HepG2 (cell line): ENCODE measurements around the gene NCAPG. TPM values are rescaled to one million over a fixed set of nuclear protein-coding genes. Genes with fewer than 3 reads are reported as not detected.

Experiments used
- ARNT ChIP-seq: fragments of 450-650 bp; IDR thresholded peaks from 2 replicates; pipeline ENCODE4 v1.6.1; 2017
- BRF2 ChIP-seq: sonication (generic); formaldehyde crosslinking; IDR thresholded peaks from 2 replicates; pipeline ENCODE4 v1.8.1; 2022; ENCODE audit warnings: mild to moderate bottlenecking, missing genetic modification reagents
- CEBPB ChIP-seq: IDR thresholded peaks from 2 replicates; pipeline ENCODE4 v1.6.1; 2011; ENCODE audit warnings: low read depth, low read length, improper control_type of control experiment, borderline replicate concordance
- DR1 ChIP-seq: sonication (generic); formaldehyde crosslinking; IDR thresholded peaks from 2 replicates; pipeline ENCODE4 v1.8.0; 2021; ENCODE audit warnings: mild to moderate bottlenecking, missing genetic modification reagents, inconsistent platforms
- ERF ChIP-seq: IDR thresholded peaks from 2 replicates; pipeline ENCODE4 v1.6.1; 2018; ENCODE audit warnings: missing biosample characterization, missing genetic modification reagents
- GABPA ChIP-seq, 2 experiments: IDR thresholded peaks; 2 replicates each; pipeline ENCODE4 v1.6.1; 2011 to 2016; ENCODE audit warnings: low read depth in 2 of 2, low read length in 1 of 2, missing biosample characterization in 1 of 2, missing genetic modification characterization in 1 of 2
- GRHL1 ChIP-seq: sonication (generic); formaldehyde crosslinking; conservative IDR thresholded peaks from 2 replicates; pipeline ENCODE4 v1.8.0; 2022; ENCODE audit warnings: missing genetic modification reagents
- HNRNPLL ChIP-seq: fragments of 200-400 bp; formaldehyde crosslinking; IDR thresholded peaks from 2 replicates; pipeline ENCODE4 v1.6.1; 2017; ENCODE audit warnings: mild to moderate bottlenecking, low read depth, low read length; ENCODE audit not compliant: poor library complexity, severe bottlenecking
- KLF13 ChIP-seq: sonication (generic); formaldehyde crosslinking; IDR thresholded peaks from 2 replicates; pipeline ENCODE4 v1.4.0; 2020; ENCODE audit warnings: mild to moderate bottlenecking, missing genetic modification reagents
- MYC ChIP-seq: sonication (generic); formaldehyde crosslinking; IDR thresholded peaks from 2 replicates; pipeline ENCODE4 v1.9.0; 2021; ENCODE audit warnings: missing genetic modification reagents, borderline replicate concordance
- NFRKB ChIP-seq: fragments of 450-650 bp; IDR thresholded peaks from 2 replicates; pipeline ENCODE4 v1.6.1; 2017
- ZBTB46 ChIP-seq: sonication (generic); formaldehyde crosslinking; IDR thresholded peaks from 2 replicates; pipeline ENCODE4 v1.4.0; 2020; ENCODE audit warnings: mild to moderate bottlenecking, missing genetic modification reagents, borderline replicate concordance
- ZNF234 ChIP-seq: sonication (generic); formaldehyde crosslinking; conservative IDR thresholded peaks from 2 replicates; pipeline ENCODE4 v1.5.1; 2020; ENCODE audit warnings: mild to moderate bottlenecking, missing genetic modification reagents
- ZNF496 ChIP-seq: sonication (generic); formaldehyde crosslinking; IDR thresholded peaks from 2 replicates; pipeline ENCODE4 v1.8.1; 2023; ENCODE audit warnings: mild to moderate bottlenecking, moderate library complexity, missing genetic modification reagents; ENCODE audit not compliant: insufficient replicate concordance
- ZNF724P ChIP-seq: sonication (generic); formaldehyde crosslinking; IDR thresholded peaks from 2 replicates; pipeline ENCODE4 v1.8.0; 2022; ENCODE audit warnings: missing genetic modification reagents, borderline replicate concordance
- polyA plus RNA-seq, 8 experiments: library from polyadenylated mRNA; depleted of rRNA in 3 of 8; stranded (reverse) in 7 of 8; unstranded in 1 of 8; fragments of >200 nt; fragmentation: Illumina TruSeq in 4 of 8; extraction: Trizol in 4 of 8; gene quantifications; 2 replicates each; pipeline versions ENCODE4 v1.2.1 to v1.2.3, GENCODE V29; 2011 to 2016; ENCODE audit warnings: low read depth in 4 of 8, missing spikeins in 1 of 8, mixed read lengths in 1 of 8; ENCODE audit not compliant: insufficient read depth in 1 of 8
- total RNA-seq, 5 experiments: library from RNA; depleted of rRNA; stranded (reverse); fragments of >200 nt; fragmentation: Illumina TruSeq; extraction: Trizol; gene quantifications; 2 replicates each; pipeline ENCODE4 v1.2.3, GENCODE V29; 2016; ENCODE audit warnings: low read depth in 1 of 5
- TF ChIP-seq, protein P1 (sequence below): sonication (generic); formaldehyde crosslinking; IDR thresholded peaks from 2 replicates; pipeline ENCODE4 v1.4.0; 2020; ENCODE audit warnings: mild to moderate bottlenecking, missing genetic modification reagents
- TF ChIP-seq, protein P2 (sequence below): IDR thresholded peaks from 2 replicates; pipeline ENCODE4 v1.6.1; 2016

NCAPG gene
- total and polyA plus RNA-seq, 2 of the 13 experiments (the other 11 are each of a cell fraction or from before 2014, with no cell fraction given), result 14.8 to 61.9 TPM

GRCh38 chr4:17811078-17811603 lies 362 bp downstream of the NCAPG start (continued):
- TF ChIP-seq, protein P1, sequence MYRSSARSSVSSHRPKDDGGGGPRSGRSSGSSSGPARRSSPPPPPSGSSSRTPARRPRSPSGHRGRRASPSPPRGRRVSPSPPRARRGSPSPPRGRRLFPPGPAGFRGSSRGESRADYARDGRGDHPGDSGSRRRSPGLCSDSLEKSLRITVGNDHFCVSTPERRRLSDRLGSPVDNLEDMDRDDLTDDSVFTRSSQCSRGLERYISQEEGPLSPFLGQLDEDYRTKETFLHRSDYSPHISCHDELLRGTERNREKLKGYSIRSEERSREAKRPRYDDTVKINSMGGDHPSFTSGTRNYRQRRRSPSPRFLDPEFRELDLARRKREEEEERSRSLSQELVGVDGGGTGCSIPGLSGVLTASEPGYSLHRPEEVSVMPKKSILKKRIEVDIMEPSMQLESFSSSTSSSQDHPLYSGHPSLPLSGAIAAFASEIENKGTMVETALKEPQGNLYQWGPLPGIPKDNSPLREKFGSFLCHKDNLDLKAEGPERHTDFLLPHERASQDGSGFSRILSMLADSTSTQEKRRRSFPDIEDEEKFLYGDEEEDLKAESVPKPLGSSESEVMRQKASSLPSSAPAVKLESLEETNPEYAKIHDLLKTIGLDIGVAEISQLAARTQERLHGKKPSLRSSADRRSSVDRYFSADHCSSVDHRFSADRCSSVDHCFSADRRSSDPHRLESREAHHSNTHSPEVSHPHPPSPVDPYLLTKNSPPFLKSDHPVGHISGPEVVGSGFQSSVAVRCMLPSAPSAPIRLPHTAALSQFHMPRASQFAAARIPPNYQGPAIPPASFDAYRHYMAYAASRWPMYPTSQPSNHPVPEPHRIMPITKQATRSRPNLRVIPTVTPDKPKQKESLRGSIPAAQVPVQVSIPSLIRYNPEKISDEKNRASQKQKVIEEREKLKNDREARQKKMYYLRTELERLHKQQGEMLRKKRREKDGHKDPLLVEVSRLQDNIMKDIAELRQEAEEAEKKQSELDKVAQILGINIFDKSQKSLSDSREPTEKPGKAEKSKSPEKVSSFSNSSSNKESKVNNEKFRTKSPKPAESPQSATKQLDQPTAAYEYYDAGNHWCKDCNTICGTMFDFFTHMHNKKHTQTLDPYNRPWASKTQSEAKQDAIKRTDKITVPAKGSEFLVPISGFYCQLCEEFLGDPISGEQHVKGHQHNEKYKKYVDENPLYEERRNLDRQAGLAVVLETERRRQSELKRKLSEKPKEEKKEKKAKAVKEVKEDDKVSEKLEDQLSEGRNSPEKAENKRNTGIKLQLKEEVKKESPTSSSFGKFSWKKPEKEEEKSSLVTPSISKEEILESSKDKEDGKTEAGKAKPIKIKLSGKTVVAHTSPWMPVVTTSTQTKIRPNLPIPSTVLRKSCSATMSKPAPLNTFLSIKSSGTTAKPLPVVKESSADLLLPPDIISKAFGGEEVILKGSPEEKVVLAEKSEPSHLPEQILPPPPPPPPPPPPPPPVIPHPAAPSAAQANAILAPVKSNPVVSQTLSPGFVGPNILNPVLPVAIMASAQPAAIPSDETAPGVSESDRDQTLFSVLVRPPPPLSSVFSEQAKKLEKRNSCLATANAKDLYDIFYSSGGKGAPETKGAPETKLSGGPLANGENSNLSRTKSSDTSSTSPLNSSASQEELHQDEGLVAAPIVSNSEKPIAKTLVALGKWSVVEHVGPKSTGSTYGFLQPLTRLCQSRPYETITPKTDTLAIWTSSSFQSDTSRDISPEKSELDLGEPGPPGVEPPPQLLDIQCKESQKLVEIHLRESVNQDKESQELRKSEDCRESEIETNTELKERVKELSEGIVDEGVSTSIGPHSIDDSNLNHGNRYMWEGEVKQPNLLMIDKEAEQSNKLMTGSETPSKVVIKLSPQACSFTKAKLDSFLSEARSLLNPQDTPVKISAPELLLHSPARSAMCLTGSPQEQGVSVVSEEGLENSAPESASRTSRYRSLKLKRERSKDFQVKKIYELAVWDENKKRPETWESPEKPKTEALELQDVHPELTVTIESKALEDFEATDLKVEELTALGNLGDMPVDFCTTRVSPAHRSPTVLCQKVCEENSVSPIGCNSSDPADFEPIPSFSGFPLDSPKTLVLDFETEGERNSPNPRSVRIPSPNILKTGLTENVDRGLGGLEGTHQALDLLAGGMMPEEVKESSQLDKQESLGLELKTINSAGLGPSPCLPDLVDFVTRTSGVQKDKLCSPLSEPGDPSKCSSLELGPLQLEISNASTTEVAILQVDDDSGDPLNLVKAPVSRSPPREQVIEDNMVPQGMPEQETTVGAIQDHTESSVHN (CRISPR knock-in tag), result no peak
- TF ChIP-seq MYC (CRISPR knock-in tag) (no peak), BRF2 (CRISPR knock-in tag) (no peak), HNRNPLL (no peak), GABPA (IDR thresholded peaks at IDR 0.05; ENCODE audit: low read depth, low read length) (no peak), GABPA (CRISPR knock-in tag; IDR thresholded peaks at IDR 0.05; ENCODE audit: low read depth) (no peak), NFRKB (no peak), GRHL1 (CRISPR knock-in tag) (no peak), ZBTB46 (CRISPR knock-in tag) (no peak), KLF13 (no peak), ZNF496 (CRISPR knock-in tag) (no peak), ZNF234 (CRISPR knock-in tag) (no peak), ZNF724P (CRISPR knock-in tag) (no peak), DR1 (CRISPR knock-in tag) (no peak), ERF (no peak), CEBPB (no peak), ARNT (no peak)
- TF ChIP-seq, protein P2, sequence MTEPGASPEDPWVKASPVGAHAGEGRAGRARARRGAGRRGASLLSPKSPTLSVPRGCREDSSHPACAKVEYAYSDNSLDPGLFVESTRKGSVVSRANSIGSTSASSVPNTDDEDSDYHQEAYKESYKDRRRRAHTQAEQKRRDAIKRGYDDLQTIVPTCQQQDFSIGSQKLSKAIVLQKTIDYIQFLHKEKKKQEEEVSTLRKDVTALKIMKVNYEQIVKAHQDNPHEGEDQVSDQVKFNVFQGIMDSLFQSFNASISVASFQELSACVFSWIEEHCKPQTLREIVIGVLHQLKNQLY, result no peak
